HFFc6 (cell line): ENCODE results near the gene MSANTD7. TPM values are rescaled to one million over a fixed set of nuclear protein-coding genes. Genes with fewer than 3 reads are reported as not detected.

ENCODE experiments used
- DNase-seq: peaks from one replicate; pipeline ENCODE4 v3.0.0-alpha.2; 2018
- H3K27ac Mint-ChIP-seq: 2 replicates; pipeline ENCODE4 v1.8.0; 2020; ENCODE audit warnings: mild to moderate bottlenecking, mixed read lengths
- H3K27me3 Mint-ChIP-seq: 2 replicates; pipeline ENCODE4 v1.8.0; 2021; ENCODE audit warnings: mild to moderate bottlenecking, moderate library complexity, mixed read lengths; ENCODE audit not compliant: insufficient read depth
- H3K36me3 Mint-ChIP-seq: 2 replicates; pipeline ENCODE4 v1.8.0; 2021; ENCODE audit warnings: low read depth, mixed read lengths
- H3K4me1 Mint-ChIP-seq: 2 replicates; pipeline ENCODE4 v1.8.0; 2020; ENCODE audit warnings: low read depth, mixed read lengths
- H3K4me3 Mint-ChIP-seq: 2 replicates; pipeline ENCODE4 v1.8.0; 2020; ENCODE audit warnings: mild to moderate bottlenecking, moderate library complexity, mixed read lengths
- H3K9me3 Mint-ChIP-seq: 2 replicates; pipeline ENCODE4 v1.8.0; 2020; ENCODE audit warnings: mild to moderate bottlenecking, mixed read lengths
- CTCF ChIP-seq: fragments of 200-600 bp; sonication (generic); IDR thresholded peaks from 2 replicates; pipeline ENCODE4 v1.5.0; 2021; ENCODE audit warnings: antibody characterized with exemption, mild to moderate bottlenecking
- total RNA-seq, 6 experiments: library from RNA; stranded (reverse); fragmentation: NEBNext Ultra II Directional; extraction: Animal tissue kit (Norgen Biotek cat#: 25700); gene quantifications; 2 replicates in 1 of 6; 3 replicates in 5 of 6; pipeline ENCODE4 v1.2.3, GENCODE V29; 2021

The MSANTD7 gene
- total RNA-seq, 6 experiments from 2014 or later: 11.0 to 14.5 (median 12.4) TPM

DNA sequence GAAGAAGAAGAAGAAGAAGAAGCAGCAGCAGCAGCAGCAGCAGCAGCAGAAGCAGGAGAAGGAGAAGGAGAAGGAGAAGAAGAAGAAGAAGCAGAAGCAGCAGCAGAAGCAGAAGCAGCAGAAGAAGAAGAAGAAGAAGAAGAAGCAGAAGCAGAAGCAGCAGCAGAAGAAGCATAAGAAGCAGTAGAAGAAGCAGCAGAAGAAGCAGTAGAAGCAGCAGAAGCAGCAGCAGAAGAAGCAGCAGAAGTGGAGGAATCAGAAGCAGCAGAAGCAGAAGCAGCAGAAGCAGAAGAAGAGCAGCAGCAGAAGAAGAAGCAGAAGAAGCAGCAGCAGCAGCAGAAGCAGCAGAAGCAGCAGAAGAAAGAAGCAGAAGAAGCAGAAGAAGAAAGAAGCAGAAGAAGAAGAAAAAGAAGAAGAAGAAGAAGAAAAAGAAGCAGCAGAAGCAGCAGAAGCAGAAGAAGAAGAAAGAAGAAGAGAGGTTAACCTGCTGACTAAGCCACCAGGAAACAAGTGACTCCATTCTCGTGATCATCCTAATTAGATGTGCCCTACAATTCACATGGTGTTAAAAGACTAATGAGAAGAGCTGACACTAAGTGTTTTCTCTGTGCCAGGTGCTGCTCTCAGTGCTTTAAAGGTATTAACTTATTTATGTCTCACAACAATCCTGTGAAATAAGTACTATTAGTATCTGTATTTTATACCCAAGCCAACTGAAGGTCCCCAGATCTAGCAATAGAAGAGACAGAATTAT, 11.9 kb upstream of the MSANTD7 start:
- DNase-seq: no peak
- peaks cover 13% of the 10 kb centered on the region for H3K27me3 Mint-ChIP-seq
- no peaks in the 10 kb centered on the region for H3K9me3 Mint-ChIP-seq
- peaks cover 8% of the 10 kb centered on the region for H3K4me1 Mint-ChIP-seq
- no peak overlapping the region for H3K4me3 Mint-ChIP-seq
- TF ChIP-seq CTCF: no peak
- H3K27ac Mint-ChIP-seq: no peak overlapping the region
- H3K36me3 Mint-ChIP-seq: no peaks in the 10 kb centered on the region

DNA sequence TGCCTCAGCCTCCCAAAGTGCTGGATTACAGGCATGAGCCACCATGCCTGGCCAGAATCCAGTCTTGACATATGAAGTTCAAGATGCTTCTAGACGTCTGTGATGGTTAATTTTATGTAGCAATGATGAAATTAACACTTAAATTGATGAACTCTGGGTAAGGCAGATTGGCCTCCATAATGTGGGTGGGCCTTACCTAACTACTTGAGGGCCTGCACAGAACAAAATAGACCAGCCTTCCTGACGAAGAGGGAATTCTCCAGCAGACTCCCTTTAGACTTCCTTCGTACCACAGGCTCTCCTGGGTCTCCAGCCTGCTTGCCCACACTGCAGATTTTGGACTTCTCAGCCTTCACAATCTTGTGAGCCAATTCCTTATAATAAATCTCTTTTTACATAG, 5.0 kb upstream of the MSANTD7 start:
- H3K27me3 Mint-ChIP-seq: no peaks in the 10 kb centered on the region
- TF ChIP-seq CTCF: no peak
- H3K27ac Mint-ChIP-seq: no peak overlapping the region
- peaks cover 7% of the 10 kb centered on the region for H3K4me1 Mint-ChIP-seq
- H3K36me3 Mint-ChIP-seq: no peaks in the 10 kb centered on the region
- no peak for DNase-seq
- no peaks in the 10 kb centered on the region for H3K9me3 Mint-ChIP-seq
- H3K4me3 Mint-ChIP-seq: no peak overlapping the region

DNA sequence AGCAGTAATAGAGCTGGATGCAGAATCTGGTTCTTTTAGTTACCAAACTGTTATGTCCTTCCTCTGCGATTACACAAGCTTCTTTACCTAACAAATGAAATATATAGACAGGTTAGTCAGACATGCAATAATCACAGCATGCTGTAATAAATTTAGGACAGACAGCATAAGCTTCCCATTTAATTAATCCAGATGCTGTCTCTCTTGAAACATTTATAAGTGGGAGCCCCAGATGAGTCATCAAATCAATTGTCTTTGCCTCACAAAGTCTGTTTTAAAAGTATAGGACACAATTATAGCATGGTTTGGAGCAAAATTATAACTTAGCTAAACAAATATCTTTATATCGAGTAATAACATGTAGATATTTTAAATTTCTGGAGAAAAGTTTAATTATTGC, 1.9 kb upstream of the MSANTD7 start:
- no peak for TF ChIP-seq CTCF
- no peak for DNase-seq
- Mint-ChIP-seq H3K9me3 (no peaks in the 10 kb centered on the region), H3K36me3 (peaks cover 5% of the 10 kb centered on the region), H3K4me3 (no peak overlapping the region), H3K4me1 (peaks cover 20% of the 10 kb centered on the region), H3K27me3 (no peaks in the 10 kb centered on the region), H3K27ac (no peak overlapping the region)

- Mint-ChIP-seq H3K27ac (peak overlapping the region; percentile 90), H3K4me1 (peaks cover 20% of the 10 kb centered on the region), H3K36me3 (peaks cover 12% of the 10 kb centered on the region), H3K4me3 (peak overlapping the region; percentile 91), H3K27me3 (no peaks in the 10 kb centered on the region), H3K9me3 (no peaks in the 10 kb centered on the region)
- DNase-seq: no peak
- TF ChIP-seq CTCF: no peak
Observed at GRCh38 chr10:14837003-14837756, 926 bp upstream of the MSANTD7 start.

GRCh38 chr10:14838582-14839304, 637 bp downstream of the MSANTD7 start:
- Mint-ChIP-seq H3K27ac (peak overlapping the region; percentile 90), H3K36me3 (peaks cover 15% of the 10 kb centered on the region), H3K9me3 (no peaks in the 10 kb centered on the region), H3K4me1 (peaks cover 20% of the 10 kb centered on the region), H3K4me3 (peak overlapping the region; percentile 91), H3K27me3 (no peaks in the 10 kb centered on the region)
- DNase-seq: no peak
- no peak for TF ChIP-seq CTCF
